Prostate gland (tissue), 2 donors: ENCODE results near the gene TEK.

ENCODE experiments used
- CTCF ChIP-seq, 4 experiments: fragments of 200-600 bp in 2 of 4; fragments of 450-650 bp in 2 of 4; sonication (generic) in 2 of 4; IDR thresholded peaks; 1 replicate in 3 of 4; 2 replicates in 1 of 4; pipeline ENCODE4 v1.5.1; 2016 to 2019; ENCODE audit warnings: antibody characterized with exemption in 4 of 4, mild to moderate bottlenecking in 2 of 4, moderate library complexity in 2 of 4
- POLR2A ChIP-seq: fragments of 450-650 bp; IDR thresholded peaks from one replicate; pipeline ENCODE4 v1.6.1; 2016; ENCODE audit warnings: antibody characterized with exemption, mild to moderate bottlenecking
- POLR2AphosphoS5 ChIP-seq: sonication (generic); formaldehyde crosslinking; IDR thresholded peaks from one replicate; pipeline ENCODE4 v1.6.1; 2017; ENCODE audit warnings: antibody characterized with exemption

- TF ChIP-seq CTCF (IDR thresholded peaks at IDR 0.05) (no peak), POLR2AphosphoS5 (no peak), POLR2A (no peak)
These were observed 48.7 kb downstream of the TEK start for GRCh38 chr9:27157736-27158135.
